ENCODE data around the gene GPR89A. TPM values are rescaled to one million over a fixed set of nuclear protein-coding genes. Genes with fewer than 3 reads are reported as not detected.

The GPR89A gene
- total RNA-seq, 1 experiment from 2014 or later, result 21.5 TPM

DNA sequence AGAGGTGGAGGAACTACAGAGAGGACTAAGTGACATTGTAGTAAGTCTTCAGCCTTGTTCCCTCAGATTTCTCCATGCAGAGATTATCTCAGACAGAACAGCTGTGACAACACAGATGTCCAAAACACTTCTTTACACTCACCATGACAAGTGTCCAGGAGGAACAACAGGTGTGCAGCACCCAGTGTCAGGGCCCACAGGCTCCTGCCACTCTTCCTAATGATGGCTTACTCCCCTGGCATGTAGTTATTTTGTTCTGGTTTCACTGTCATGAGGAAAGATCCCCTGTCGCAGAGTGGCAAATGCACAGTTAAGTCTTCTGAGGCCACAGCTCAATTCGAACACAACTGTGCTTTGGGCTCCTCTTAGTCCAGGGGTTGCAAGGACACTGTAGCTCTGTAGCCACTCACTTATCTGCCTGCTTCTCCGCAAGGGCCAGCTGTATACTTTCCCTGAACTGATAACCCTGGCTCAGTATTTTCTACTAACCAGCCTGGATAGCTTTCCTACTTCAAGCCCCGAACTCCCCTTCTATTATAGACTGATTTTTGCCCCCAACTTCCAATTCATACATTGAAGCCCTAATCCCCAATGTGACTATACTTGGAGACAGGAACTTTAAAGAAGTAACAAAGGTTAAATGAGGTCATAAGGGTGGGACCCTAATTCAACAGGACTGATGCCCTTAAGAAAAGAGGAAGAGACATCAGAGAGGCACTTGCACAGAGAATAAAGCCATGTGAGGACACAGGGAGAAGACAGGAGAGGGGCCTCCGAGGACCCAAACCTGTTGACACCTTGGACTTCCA lies 88.2 kb downstream of the GPR89A start:
- in situ Hi-C loops (cut with HindIII; ENCODE audit: low pct_unique_long_range_greater_than_20kb, low sequenced_read_pairs), result no loop called here
- CTCF ChIA-PET, result no interaction called here
- H3K27ac ChIP-seq (ENCODE audit: low read length), result no peak overlapping the region
- H3K9me3 ChIP-seq (ENCODE audit: control insufficient read depth, insufficient read depth, low read depth, low read length), result no peaks in the 10 kb centered on the region
- no peaks in the 10 kb centered on the region for H3K27me3 ChIP-seq (ENCODE audit: control insufficient read depth, insufficient read depth, low read length)
- intact Hi-C loops (cut with micrococcal nuclease; ENCODE audit: unreplicated experiment), result no loop called here
- no peak for TF ChIP-seq SIN3A (IDR thresholded peaks at IDR 0.05; ENCODE audit: borderline replicate concordance, insufficient read depth, low read depth, low read length)
- TF ChIP-seq POLR2AphosphoS5 (IDR thresholded peaks at IDR 0.05; ENCODE audit: low read depth, low read length), result no peak
- TF ChIP-seq, protein P1, sequence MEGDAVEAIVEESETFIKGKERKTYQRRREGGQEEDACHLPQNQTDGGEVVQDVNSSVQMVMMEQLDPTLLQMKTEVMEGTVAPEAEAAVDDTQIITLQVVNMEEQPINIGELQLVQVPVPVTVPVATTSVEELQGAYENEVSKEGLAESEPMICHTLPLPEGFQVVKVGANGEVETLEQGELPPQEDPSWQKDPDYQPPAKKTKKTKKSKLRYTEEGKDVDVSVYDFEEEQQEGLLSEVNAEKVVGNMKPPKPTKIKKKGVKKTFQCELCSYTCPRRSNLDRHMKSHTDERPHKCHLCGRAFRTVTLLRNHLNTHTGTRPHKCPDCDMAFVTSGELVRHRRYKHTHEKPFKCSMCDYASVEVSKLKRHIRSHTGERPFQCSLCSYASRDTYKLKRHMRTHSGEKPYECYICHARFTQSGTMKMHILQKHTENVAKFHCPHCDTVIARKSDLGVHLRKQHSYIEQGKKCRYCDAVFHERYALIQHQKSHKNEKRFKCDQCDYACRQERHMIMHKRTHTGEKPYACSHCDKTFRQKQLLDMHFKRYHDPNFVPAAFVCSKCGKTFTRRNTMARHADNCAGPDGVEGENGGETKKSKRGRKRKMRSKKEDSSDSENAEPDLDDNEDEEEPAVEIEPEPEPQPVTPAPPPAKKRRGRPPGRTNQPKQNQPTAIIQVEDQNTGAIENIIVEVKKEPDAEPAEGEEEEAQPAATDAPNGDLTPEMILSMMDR (IDR thresholded peaks at IDR 0.05), result no peak
- no peak for TF ChIP-seq TCF7L2 (IDR thresholded peaks at IDR 0.05; ENCODE audit: low read depth, low read length)
- no peak for DNase-seq (ENCODE audit: low read depth, low spot score)
- ATAC-seq, result no peak
- H3K4me3 ChIP-seq (ENCODE audit: low read depth in 2 of 2, low read length in 2 of 2), result no peak overlapping the region
- no peaks in the 10 kb centered on the region for H3K36me3 ChIP-seq (ENCODE audit: control insufficient read depth, insufficient read depth, low read length)
- no peaks in the 10 kb centered on the region for H3K4me1 ChIP-seq (ENCODE audit: control insufficient read depth, insufficient read depth, low read length)
- BruUV-seq (replicated peaks), result no TSS peak
- POLR2A ChIA-PET, result no interaction called here

DNA sequence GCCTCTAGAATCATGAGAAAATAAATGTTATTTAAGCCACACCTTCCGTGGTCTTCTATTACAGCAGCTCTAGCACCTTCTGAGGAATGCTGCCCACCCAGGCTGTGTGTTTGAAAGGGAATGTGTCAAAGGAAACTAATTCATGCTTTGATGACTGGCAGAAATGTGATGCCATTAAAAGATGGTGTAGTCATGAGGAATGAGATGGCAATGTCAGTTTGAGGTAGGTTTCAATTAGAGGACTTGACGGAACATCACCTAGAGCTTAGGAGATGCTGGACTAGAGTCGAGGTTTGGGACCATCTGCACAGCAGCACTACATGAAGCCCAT lies 88.8 kb downstream of the GPR89A start:
- intact Hi-C loops (cut with micrococcal nuclease; ENCODE audit: unreplicated experiment), result no loop called here
- in situ Hi-C loops (cut with HindIII; ENCODE audit: low pct_unique_long_range_greater_than_20kb, low sequenced_read_pairs), result no loop called here
- H3K27ac ChIP-seq (ENCODE audit: low read length), result no peak overlapping the region
- no peaks in the 10 kb centered on the region for H3K9me3 ChIP-seq (ENCODE audit: control insufficient read depth, insufficient read depth, low read depth, low read length)
- ChIA-PET CTCF (no interaction called here), POLR2A (no interaction called here)
- ATAC-seq, result no peak
- DNase-seq (ENCODE audit: low read depth, low spot score), result no peak
- TF ChIP-seq POLR2AphosphoS5 (IDR thresholded peaks at IDR 0.05; ENCODE audit: low read depth, low read length) (no peak), TCF7L2 (IDR thresholded peaks at IDR 0.05; ENCODE audit: low read depth, low read length) (no peak)
- TF ChIP-seq, protein P2, sequence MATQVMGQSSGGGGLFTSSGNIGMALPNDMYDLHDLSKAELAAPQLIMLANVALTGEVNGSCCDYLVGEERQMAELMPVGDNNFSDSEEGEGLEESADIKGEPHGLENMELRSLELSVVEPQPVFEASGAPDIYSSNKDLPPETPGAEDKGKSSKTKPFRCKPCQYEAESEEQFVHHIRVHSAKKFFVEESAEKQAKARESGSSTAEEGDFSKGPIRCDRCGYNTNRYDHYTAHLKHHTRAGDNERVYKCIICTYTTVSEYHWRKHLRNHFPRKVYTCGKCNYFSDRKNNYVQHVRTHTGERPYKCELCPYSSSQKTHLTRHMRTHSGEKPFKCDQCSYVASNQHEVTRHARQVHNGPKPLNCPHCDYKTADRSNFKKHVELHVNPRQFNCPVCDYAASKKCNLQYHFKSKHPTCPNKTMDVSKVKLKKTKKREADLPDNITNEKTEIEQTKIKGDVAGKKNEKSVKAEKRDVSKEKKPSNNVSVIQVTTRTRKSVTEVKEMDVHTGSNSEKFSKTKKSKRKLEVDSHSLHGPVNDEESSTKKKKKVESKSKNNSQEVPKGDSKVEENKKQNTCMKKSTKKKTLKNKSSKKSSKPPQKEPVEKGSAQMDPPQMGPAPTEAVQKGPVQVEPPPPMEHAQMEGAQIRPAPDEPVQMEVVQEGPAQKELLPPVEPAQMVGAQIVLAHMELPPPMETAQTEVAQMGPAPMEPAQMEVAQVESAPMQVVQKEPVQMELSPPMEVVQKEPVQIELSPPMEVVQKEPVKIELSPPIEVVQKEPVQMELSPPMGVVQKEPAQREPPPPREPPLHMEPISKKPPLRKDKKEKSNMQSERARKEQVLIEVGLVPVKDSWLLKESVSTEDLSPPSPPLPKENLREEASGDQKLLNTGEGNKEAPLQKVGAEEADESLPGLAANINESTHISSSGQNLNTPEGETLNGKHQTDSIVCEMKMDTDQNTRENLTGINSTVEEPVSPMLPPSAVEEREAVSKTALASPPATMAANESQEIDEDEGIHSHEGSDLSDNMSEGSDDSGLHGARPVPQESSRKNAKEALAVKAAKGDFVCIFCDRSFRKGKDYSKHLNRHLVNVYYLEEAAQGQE (IDR thresholded peaks at IDR 0.05; ENCODE audit: insufficient read depth in 1 of 2, low read depth in 2 of 2, low read length in 1 of 2), result no peak
- TF ChIP-seq, protein P1 (IDR thresholded peaks at IDR 0.05), result no peak
- no peaks in the 10 kb centered on the region for H3K27me3 ChIP-seq (ENCODE audit: control insufficient read depth, insufficient read depth, low read length)
- H3K4me3 ChIP-seq (ENCODE audit: low read depth in 2 of 2, low read length in 2 of 2), result no peak overlapping the region
- BruUV-seq (replicated peaks), result no TSS peak
- H3K4me1 ChIP-seq (ENCODE audit: control insufficient read depth, insufficient read depth, low read length), result no peaks in the 10 kb centered on the region
- no peaks in the 10 kb centered on the region for H3K36me3 ChIP-seq (ENCODE audit: control insufficient read depth, insufficient read depth, low read length)
